ENCODE data around the gene GABRR2. TPM values are rescaled to one million over a fixed set of nuclear protein-coding genes. Genes with fewer than 3 reads are reported as not detected.

GABRR2 gene
- total RNA-seq, 6 donors from 2014 or later = 0.30 to 3.1 (median 1.6) TPM

- H3K27ac ChIP-seq = no peak overlapping the region
- WGBS, 2 donors = 78 to 79% methylated on average over 3 of the region's 3 CpGs
- no peaks in the 10 kb centered on the region for H3K4me1 ChIP-seq
- no peaks in the 10 kb centered on the region for H3K9me3 ChIP-seq
- H3K4me3 ChIP-seq = no peak overlapping the region
- no peaks in the 10 kb centered on the region for H3K36me3 ChIP-seq
- H3K27me3 ChIP-seq = no peaks in the 10 kb centered on the region
- TF ChIP-seq POLR2A (IDR thresholded peaks at IDR 0.05) (no peak), EP300 (IDR thresholded peaks at IDR 0.05) (no peak), POLR2AphosphoS5 (IDR thresholded peaks at IDR 0.05) (no peak), CTCF (IDR thresholded peaks at IDR 0.05) (no peak)
- DNase-seq (no peak), ATAC-seq (ENCODE audit: low FRiP score in 2 of 2) (no peak)
Measured at GRCh38 chr6:89258912-89259311, 56.2 kb downstream of the GABRR2 start.

GRCh38 chr6:89257781-89258180, 57.3 kb downstream of the GABRR2 start:
- Histone ChIP-seq H3K4me1 (no peaks in the 10 kb centered on the region), H3K9me3 (no peaks in the 10 kb centered on the region), H3K36me3 (no peaks in the 10 kb centered on the region), H3K27me3 (no peaks in the 10 kb centered on the region), H3K27ac (no peak overlapping the region), H3K4me3 (no peak overlapping the region)
- ATAC-seq (ENCODE audit: low FRiP score in 2 of 2) (no peak), DNase-seq (no peak)
- 69 to 81% methylated on average over 4 of the region's 4 CpGs for WGBS, 2 donors
- TF ChIP-seq CTCF (IDR thresholded peaks at IDR 0.05) (no peak), POLR2AphosphoS5 (IDR thresholded peaks at IDR 0.05) (no peak), POLR2A (IDR thresholded peaks at IDR 0.05) (no peak), EP300 (IDR thresholded peaks at IDR 0.05) (no peak)

- no peaks in the 10 kb centered on the region for H3K27me3 ChIP-seq
- no peak for TF ChIP-seq POLR2A (IDR thresholded peaks at IDR 0.05)
- TF ChIP-seq POLR2AphosphoS5 (IDR thresholded peaks at IDR 0.05) = no peak
- no peak for TF ChIP-seq EP300 (IDR thresholded peaks at IDR 0.05)
- no peak for TF ChIP-seq CTCF (IDR thresholded peaks at IDR 0.05)
- DNase-seq (no peak), ATAC-seq (ENCODE audit: low FRiP score in 2 of 2) (no peak)
- H3K4me3 ChIP-seq = no peak overlapping the region
- H3K27ac ChIP-seq = no peak overlapping the region
- H3K4me1 ChIP-seq = no peaks in the 10 kb centered on the region
- no peaks in the 10 kb centered on the region for H3K36me3 ChIP-seq
- no peaks in the 10 kb centered on the region for H3K9me3 ChIP-seq
- 88 to 90% methylated on average over 6 of the region's 6 CpGs for WGBS, 2 donors
Measured at GRCh38 chr6:89257346-89257745, 57.8 kb downstream of the GABRR2 start.

GRCh38 chr6:89255417-89255816, 59.7 kb downstream of the GABRR2 start:
- WGBS, 2 donors = 94 to 98% methylated on average over 4 of the region's 4 CpGs
- ATAC-seq (ENCODE audit: low FRiP score in 2 of 2) = no peak
- H3K27me3 ChIP-seq = no peaks in the 10 kb centered on the region
- H3K4me3 ChIP-seq = no peak overlapping the region
- H3K4me1 ChIP-seq = no peaks in the 10 kb centered on the region
- no peak overlapping the region for H3K27ac ChIP-seq
- no peak for DNase-seq
- no peaks in the 10 kb centered on the region for H3K9me3 ChIP-seq
- no peak for TF ChIP-seq EP300 (IDR thresholded peaks at IDR 0.05)
- no peak for TF ChIP-seq POLR2AphosphoS5 (IDR thresholded peaks at IDR 0.05)
- no peak for TF ChIP-seq POLR2A (IDR thresholded peaks at IDR 0.05)
- TF ChIP-seq CTCF (IDR thresholded peaks at IDR 0.05) = no peak
- no peaks in the 10 kb centered on the region for H3K36me3 ChIP-seq

GRCh38 chr6:89254569-89254968, 60.5 kb downstream of the GABRR2 start:
- no peaks in the 10 kb centered on the region for H3K27me3 ChIP-seq
- H3K4me3 ChIP-seq = no peak overlapping the region
- H3K27ac ChIP-seq = no peak overlapping the region
- no peaks in the 10 kb centered on the region for H3K4me1 ChIP-seq
- TF ChIP-seq EP300 (IDR thresholded peaks at IDR 0.05) (no peak), POLR2A (IDR thresholded peaks at IDR 0.05) (no peak), POLR2AphosphoS5 (IDR thresholded peaks at IDR 0.05) (no peak), CTCF (IDR thresholded peaks at IDR 0.05) (no peak)
- no peaks in the 10 kb centered on the region for H3K36me3 ChIP-seq
- no peak for ATAC-seq (ENCODE audit: low FRiP score in 2 of 2)
- DNase-seq = no peak
- H3K9me3 ChIP-seq = no peaks in the 10 kb centered on the region
